HG02981 (cell line): ENCODE data around the gene FAM151B.

Experiments
- ATAC-seq: cut with Tn5 transposase; IDR thresholded peaks from one replicate; pipeline ENCODE4 v1.9.1; 2021; ENCODE audit warnings: mild to moderate bottlenecking, moderate library complexity; ENCODE audit not compliant: unreplicated experiment

The FAM151B gene

GRCh38 chr5:80584770-80585169 lies 96.9 kb downstream of the FAM151B start:
- no peak for ATAC-seq

- ATAC-seq: no peak
These were observed 101.1 kb downstream of the FAM151B start for GRCh38 chr5:80588858-80589540.

- no peak for ATAC-seq
These were observed 102.9 kb downstream of the FAM151B start for GRCh38 chr5:80590766-80591165.

- ATAC-seq: no peak
These were observed 103.5 kb downstream of the FAM151B start for GRCh38 chr5:80591352-80591751.

- no peak for ATAC-seq
These were observed 104.2 kb downstream of the FAM151B start for GRCh38 chr5:80592105-80592504.
